Mammary microvascular endothelial cell (primary cell): Measurements from ENCODE around the gene SAT1. TPM values are rescaled to one million over a fixed set of nuclear protein-coding genes. Genes with fewer than 3 reads are reported as not detected.

ENCODE experiments used
- total RNA-seq: library from RNA; depleted of rRNA; stranded (reverse); fragments of >200 nt; gene quantifications from 2 replicates; pipeline ENCODE4 v1.2.3, GENCODE V29; 2015

The SAT1 gene
- total RNA-seq: 142 and 147 TPM in 2 replicates

GRCh38 chrX:23782863-23783588, at the start of gene SAT1:
TSS of gene SAT1 (plus strand) at chrX:23783173. CDS start at chrX:23783352, 179 bp downstream.

GRCh38 chrX:23742697-23743622, 40.0 kb upstream of the SAT1 start, which contains the start of gene ACOT9:
TSS of gene ACOT9 (minus strand) at chrX:23743276. CDS start at chrX:23743144, 132 bp downstream.

Other genes with a start within 250 kb of the SAT1 start
- 257 and 290 TPM in 2 replicates for gene PRDX4, start 115.7 kb upstream of the SAT1 start, total RNA-seq
- gene ACOT9, start 39.9 kb upstream of the SAT1 start, total RNA-seq: 89.5 and 96.3 TPM in 2 replicates
- 15.0 and 18.2 TPM in 2 replicates for gene APOO, start 124.8 kb downstream of the SAT1 start, total RNA-seq
- not detected in 2 replicates for gene CXorf58, start 124.8 kb downstream of the SAT1 start, total RNA-seq
- 3.2 and 3.5 TPM in 2 replicates for gene KLHL15, start 244.0 kb downstream of the SAT1 start, total RNA-seq